ENCODE measurements around the gene TNFRSF1A. TPM values are rescaled to one million over a fixed set of nuclear protein-coding genes. Genes with fewer than 3 reads are reported as not detected.

TNFRSF1A gene
- total and polyA plus RNA-seq, 2 of the 13 experiments (the other 11 are each of a cell fraction or from before 2014, with no cell fraction given) = 41.5 to 61.2 TPM

- no peak for TF ChIP-seq ZNF280D (CRISPR knock-in tag; IDR thresholded peaks at IDR 0.05)
- no peak for TF ChIP-seq GTF2F1 (IDR thresholded peaks at IDR 0.05; ENCODE audit: low read length)
- TF ChIP-seq JUND (CRISPR knock-in tag; IDR thresholded peaks at IDR 0.05) = no peak; the same call in 1 of the 2 replicates
- peak; percentile 52; the same call in 1 of the 2 replicates for TF ChIP-seq ZFP82 (CRISPR knock-in tag; IDR thresholded peaks at IDR 0.05; ENCODE audit: borderline replicate concordance)
- no peak for TF ChIP-seq CEBPG (CRISPR knock-in tag; IDR thresholded peaks at IDR 0.05)
- TF ChIP-seq TFE3 (CRISPR knock-in tag; IDR thresholded peaks at IDR 0.05) = 0 out of 2 replicates have a peak, but pooled peaks have one; percentile 19
- TF ChIP-seq POLR2A (IDR thresholded peaks at IDR 0.05; ENCODE audit: insufficient read depth in 1 of 2, low read depth in 2 of 2, low read length in 2 of 2) = peak; percentile 72 to 85
- peak; percentile 55; the same call in 1 of the 2 replicates for TF ChIP-seq BHLHE40 (IDR thresholded peaks at IDR 0.05; ENCODE audit: low read length)
- no peak for TF ChIP-seq ZBTB8A (CRISPR knock-in tag; IDR thresholded peaks at IDR 0.05; ENCODE audit: borderline replicate concordance, low read depth)
- TF ChIP-seq HMGA1 (CRISPR knock-in tag; conservative IDR thresholded peaks at IDR 0.05) = no peak
- peak; percentile 23; the same call in 1 of the 2 replicates for TF ChIP-seq HBP1 (CRISPR knock-in tag; IDR thresholded peaks at IDR 0.05; ENCODE audit: low read depth)
- TF ChIP-seq ZNF124 (CRISPR knock-in tag; IDR thresholded peaks at IDR 0.05) = 0 out of 2 replicates have a peak, but pooled peaks have one; percentile 30
- no peak for TF ChIP-seq ZNF225 (CRISPR knock-in tag; IDR thresholded peaks at IDR 0.05)
- 0 out of 2 replicates have a peak, but pooled peaks have one; percentile 12 for TF ChIP-seq THAP11 (CRISPR knock-in tag; IDR thresholded peaks at IDR 0.05)
- peak; percentile 70; the same call in 1 of the 2 replicates for TF ChIP-seq FOXK2 (IDR thresholded peaks at IDR 0.05)
- no peak for TF ChIP-seq TOPORS (CRISPR knock-in tag; IDR thresholded peaks at IDR 0.05)
- TF ChIP-seq SIN3B (IDR thresholded peaks at IDR 0.05; ENCODE audit: low read length) = no peak
- no peak for TF ChIP-seq SP1 (IDR thresholded peaks at IDR 0.05)
- TF ChIP-seq SP1 (CRISPR knock-in tag; IDR thresholded peaks at IDR 0.05) = no peak; the same call in 1 of the 2 replicates
- peak; percentile 95 for TF ChIP-seq HNRNPK (IDR thresholded peaks at IDR 0.05; ENCODE audit: low read depth, low read length, poor library complexity, severe bottlenecking)
- TF ChIP-seq ZNF331 (CRISPR knock-in tag; IDR thresholded peaks at IDR 0.05) = peak; percentile 40; the same call in 1 of the 2 replicates
- TF ChIP-seq ELF3 (CRISPR knock-in tag; IDR thresholded peaks at IDR 0.05) = peak; percentile 61
- TF ChIP-seq PHF21A (CRISPR knock-in tag; IDR thresholded peaks at IDR 0.05) = 0 out of 2 replicates have a peak, but pooled peaks have one; percentile 46
- no peak for TF ChIP-seq NCOA5 (CRISPR knock-in tag; IDR thresholded peaks at IDR 0.05)
- TF ChIP-seq HOMEZ (CRISPR knock-in tag; IDR thresholded peaks at IDR 0.05; ENCODE audit: low read depth) = peak; percentile 90; the same call in 1 of the 2 replicates
- TF ChIP-seq SALL1 (CRISPR knock-in tag; IDR thresholded peaks at IDR 0.05) = peak; percentile 73
Measured at GRCh38 chr12:6370994-6371754, 29.3 kb upstream of the TNFRSF1A start (continued).
